Measurements from ENCODE around the gene GAL3ST1.

DNA sequence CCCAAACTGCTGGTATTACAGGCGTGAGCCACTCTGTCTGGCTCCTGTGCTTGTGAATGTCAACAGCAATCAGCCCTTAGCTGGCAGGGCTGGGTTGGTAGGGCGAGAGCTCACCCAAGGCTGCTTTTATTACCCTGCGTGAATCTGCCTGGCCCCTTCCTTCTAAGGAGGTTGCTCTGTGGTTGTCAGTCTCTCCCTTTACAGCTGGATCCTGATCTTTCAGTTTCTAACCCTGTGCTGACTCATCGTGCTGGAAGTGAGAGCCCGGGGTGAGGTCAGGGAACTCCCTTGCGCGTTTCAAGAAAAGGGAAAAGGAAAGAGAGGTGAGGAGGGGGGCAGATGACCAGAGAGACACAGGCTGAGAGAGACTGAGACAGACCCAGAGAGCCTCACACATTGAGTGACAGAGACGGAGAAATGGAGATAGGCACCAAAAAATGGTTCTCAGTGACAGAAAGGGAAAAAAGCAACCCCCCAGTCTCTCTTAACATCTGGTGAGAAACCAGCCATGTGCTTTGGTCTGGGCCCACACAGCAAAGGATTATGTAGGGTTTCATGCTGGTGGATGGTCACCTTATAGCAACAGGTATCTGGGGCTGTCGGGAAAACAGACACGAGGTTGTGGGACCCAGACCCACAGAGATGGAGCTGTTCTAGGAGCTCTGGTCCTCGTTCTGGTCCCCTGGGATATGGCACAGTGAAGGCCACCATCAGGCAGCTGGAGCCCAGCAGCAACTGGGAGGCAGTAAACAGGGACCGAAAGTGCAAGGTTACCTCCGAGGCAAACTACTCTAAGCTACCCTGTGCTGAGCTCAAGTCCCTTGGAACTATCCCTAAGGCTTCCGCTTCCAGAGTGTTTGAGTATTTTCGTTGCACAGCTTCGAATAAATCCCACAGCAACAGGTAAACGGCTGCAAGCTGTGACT is 35.1 kb upstream of the GAL3ST1 start:
- TF ChIP-seq, protein P1, sequence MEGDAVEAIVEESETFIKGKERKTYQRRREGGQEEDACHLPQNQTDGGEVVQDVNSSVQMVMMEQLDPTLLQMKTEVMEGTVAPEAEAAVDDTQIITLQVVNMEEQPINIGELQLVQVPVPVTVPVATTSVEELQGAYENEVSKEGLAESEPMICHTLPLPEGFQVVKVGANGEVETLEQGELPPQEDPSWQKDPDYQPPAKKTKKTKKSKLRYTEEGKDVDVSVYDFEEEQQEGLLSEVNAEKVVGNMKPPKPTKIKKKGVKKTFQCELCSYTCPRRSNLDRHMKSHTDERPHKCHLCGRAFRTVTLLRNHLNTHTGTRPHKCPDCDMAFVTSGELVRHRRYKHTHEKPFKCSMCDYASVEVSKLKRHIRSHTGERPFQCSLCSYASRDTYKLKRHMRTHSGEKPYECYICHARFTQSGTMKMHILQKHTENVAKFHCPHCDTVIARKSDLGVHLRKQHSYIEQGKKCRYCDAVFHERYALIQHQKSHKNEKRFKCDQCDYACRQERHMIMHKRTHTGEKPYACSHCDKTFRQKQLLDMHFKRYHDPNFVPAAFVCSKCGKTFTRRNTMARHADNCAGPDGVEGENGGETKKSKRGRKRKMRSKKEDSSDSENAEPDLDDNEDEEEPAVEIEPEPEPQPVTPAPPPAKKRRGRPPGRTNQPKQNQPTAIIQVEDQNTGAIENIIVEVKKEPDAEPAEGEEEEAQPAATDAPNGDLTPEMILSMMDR (IDR thresholded peaks at IDR 0.05; ENCODE audit: poor library complexity, severe bottlenecking), result no peak
- no peak for TF ChIP-seq EZH2 (IDR thresholded peaks at IDR 0.05; ENCODE audit: borderline replicate concordance, insufficient read depth, low read length, poor library complexity, severe bottlenecking)
- no peak for TF ChIP-seq SMC3 (conservative IDR thresholded peaks at IDR 0.05; ENCODE audit: poor library complexity)
- no peak for TF ChIP-seq EP300 (conservative IDR thresholded peaks at IDR 0.05; ENCODE audit: poor library complexity, severe bottlenecking)

Data from neural cell (in vitro differentiated cells).